Osteocyte (in vitro differentiated cells): Measurements from ENCODE around the gene NALCN. TPM values are rescaled to one million over a fixed set of nuclear protein-coding genes. Genes with fewer than 3 reads are reported as not detected.

Experiments
- DNase-seq: peaks from one replicate; pipeline ENCODE4 v3.0.0; 2021; ENCODE audit warnings: mixed read lengths; ENCODE audit not compliant: unreplicated experiment; ENCODE audit errors: extremely low spot score
- H3K27ac Mint-ChIP-seq: one replicate; pipeline ENCODE4 v1.8.0; 2021; ENCODE audit warnings: mild to moderate bottlenecking, mixed read lengths; ENCODE audit not compliant: unreplicated experiment
- H3K27me3 Mint-ChIP-seq: one replicate; pipeline ENCODE4 v1.8.0; 2021; ENCODE audit warnings: mixed read lengths; ENCODE audit not compliant: unreplicated experiment
- H3K36me3 Mint-ChIP-seq: one replicate; pipeline ENCODE4 v1.8.0; 2021; ENCODE audit warnings: mixed read lengths; ENCODE audit not compliant: unreplicated experiment
- H3K4me1 Mint-ChIP-seq: one replicate; pipeline ENCODE4 v1.8.0; 2021; ENCODE audit warnings: mixed read lengths; ENCODE audit not compliant: unreplicated experiment
- H3K4me3 Mint-ChIP-seq: one replicate; pipeline ENCODE4 v1.8.0; 2021; ENCODE audit warnings: mild to moderate bottlenecking, moderate library complexity, mixed read lengths; ENCODE audit not compliant: unreplicated experiment
- H3K9me3 Mint-ChIP-seq: one replicate; pipeline ENCODE4 v1.8.0; 2021; ENCODE audit warnings: mixed read lengths; ENCODE audit not compliant: unreplicated experiment
- total RNA-seq: library from RNA; stranded (reverse); gene quantifications from 2 replicates; pipeline ENCODE4 v1.2.1, GENCODE V29; 2021
- TF ChIP-seq, protein P1 (sequence below): fragments of 200-600 bp; sonication (generic); IDR thresholded peaks from 2 replicates; pipeline ENCODE4 v1.5.0; 2021; ENCODE audit warnings: antibody characterized with exemption, mild to moderate bottlenecking, moderate library complexity

Gene NALCN
- total RNA-seq, 1 donor from 2014 or later, result 58.8 TPM

DNA sequence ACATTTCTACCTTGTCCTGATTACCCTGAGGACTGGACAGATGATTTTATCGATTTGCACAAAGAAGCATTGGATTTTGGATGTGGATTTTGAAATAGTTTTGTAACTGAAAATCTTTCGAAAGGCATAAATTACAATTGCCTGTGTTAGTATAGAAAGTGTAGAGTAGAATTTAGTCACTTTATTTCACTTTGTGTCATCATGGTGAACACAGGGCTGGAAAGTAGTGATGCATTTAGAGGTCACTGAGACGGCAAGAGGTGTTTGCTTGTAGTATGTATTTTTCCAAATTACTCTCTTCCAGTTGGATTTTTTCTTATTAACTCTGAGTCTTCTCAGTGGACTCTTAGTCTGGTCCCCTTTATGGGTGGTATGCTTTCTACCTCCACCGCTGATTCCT is 326.0 kb downstream of the NALCN start:
- Mint-ChIP-seq H3K27ac (no peak overlapping the region), H3K27me3 (no peaks in the 10 kb centered on the region), H3K4me3 (no peak overlapping the region), H3K4me1 (no peaks in the 10 kb centered on the region), H3K9me3 (no peaks in the 10 kb centered on the region), H3K36me3 (peaks cover 19% of the 10 kb centered on the region)
- DNase-seq, result no peak
- TF ChIP-seq, protein P1, sequence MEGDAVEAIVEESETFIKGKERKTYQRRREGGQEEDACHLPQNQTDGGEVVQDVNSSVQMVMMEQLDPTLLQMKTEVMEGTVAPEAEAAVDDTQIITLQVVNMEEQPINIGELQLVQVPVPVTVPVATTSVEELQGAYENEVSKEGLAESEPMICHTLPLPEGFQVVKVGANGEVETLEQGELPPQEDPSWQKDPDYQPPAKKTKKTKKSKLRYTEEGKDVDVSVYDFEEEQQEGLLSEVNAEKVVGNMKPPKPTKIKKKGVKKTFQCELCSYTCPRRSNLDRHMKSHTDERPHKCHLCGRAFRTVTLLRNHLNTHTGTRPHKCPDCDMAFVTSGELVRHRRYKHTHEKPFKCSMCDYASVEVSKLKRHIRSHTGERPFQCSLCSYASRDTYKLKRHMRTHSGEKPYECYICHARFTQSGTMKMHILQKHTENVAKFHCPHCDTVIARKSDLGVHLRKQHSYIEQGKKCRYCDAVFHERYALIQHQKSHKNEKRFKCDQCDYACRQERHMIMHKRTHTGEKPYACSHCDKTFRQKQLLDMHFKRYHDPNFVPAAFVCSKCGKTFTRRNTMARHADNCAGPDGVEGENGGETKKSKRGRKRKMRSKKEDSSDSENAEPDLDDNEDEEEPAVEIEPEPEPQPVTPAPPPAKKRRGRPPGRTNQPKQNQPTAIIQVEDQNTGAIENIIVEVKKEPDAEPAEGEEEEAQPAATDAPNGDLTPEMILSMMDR, result no peak

DNA sequence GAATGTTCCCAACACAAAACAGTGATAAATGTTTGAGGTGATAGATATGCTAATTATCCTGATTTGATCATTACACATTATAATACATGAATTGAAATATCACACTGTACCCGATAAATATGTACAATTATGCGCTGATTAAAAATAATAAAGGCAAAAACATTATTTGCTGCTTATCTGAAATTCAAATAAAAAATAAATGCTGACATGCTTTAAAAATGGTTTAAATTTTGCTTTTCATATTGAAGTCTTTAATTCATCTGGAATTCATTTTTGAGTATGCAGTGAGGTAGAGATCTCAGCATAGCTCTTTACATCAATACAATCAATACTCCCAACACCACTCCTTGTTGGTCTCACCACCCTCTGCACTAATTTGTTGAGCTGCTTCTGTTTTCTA is 330.8 kb downstream of the NALCN start:
- Mint-ChIP-seq H3K4me1 (no peaks in the 10 kb centered on the region), H3K9me3 (no peaks in the 10 kb centered on the region), H3K4me3 (no peak overlapping the region), H3K27ac (no peak overlapping the region), H3K27me3 (no peaks in the 10 kb centered on the region), H3K36me3 (peaks cover 30% of the 10 kb centered on the region)
- no peak for DNase-seq
- TF ChIP-seq, protein P1, result no peak

DNA sequence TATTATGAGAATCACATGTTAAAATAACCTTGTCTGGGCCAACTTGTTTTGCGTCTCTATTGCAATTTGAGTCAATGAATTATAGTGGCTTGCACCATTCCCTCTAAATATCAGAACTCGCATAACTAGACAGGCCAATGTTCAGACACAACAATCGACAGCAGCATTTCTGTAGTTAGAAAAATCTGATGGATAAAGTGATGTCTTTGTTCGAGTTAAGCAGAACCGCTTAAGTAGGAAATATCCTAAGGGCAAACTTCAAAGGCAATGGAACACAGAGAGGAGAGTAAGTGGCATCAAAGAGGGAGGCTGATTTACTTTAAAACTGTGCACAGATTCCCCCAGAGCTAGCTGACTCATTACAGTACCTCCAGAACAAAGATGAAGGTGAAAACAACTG is 333.9 kb downstream of the NALCN start:
- DNase-seq, result no peak
- H3K4me1 Mint-ChIP-seq, result no peaks in the 10 kb centered on the region
- no peaks in the 10 kb centered on the region for H3K27me3 Mint-ChIP-seq
- no peak overlapping the region for H3K27ac Mint-ChIP-seq
- TF ChIP-seq, protein P1, result no peak
- H3K4me3 Mint-ChIP-seq, result no peak overlapping the region
- peaks cover 6% of the 10 kb centered on the region for H3K9me3 Mint-ChIP-seq
- H3K36me3 Mint-ChIP-seq, result peaks cover 25% of the 10 kb centered on the region

DNA sequence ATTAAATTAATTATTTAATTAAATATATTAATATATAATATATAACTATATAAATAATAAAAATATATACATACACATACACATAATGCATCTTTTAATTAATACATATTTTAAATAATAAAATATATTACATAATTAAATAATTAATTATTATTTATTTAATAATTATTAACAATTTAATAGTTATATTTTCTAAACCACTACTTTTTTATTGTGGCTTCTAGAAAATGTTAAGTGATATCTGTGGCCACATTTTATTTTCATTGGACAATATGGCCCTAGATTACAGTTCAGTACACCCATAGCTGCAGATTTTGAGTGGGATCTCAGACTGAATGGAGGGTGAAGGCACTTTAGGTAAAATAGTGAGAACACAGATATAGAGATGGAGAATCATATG is 335.7 kb downstream of the NALCN start:
- TF ChIP-seq, protein P1, result no peak
- DNase-seq, result no peak
- H3K9me3 Mint-ChIP-seq, result peaks cover 6% of the 10 kb centered on the region
- no peak overlapping the region for H3K4me3 Mint-ChIP-seq
- H3K4me1 Mint-ChIP-seq, result no peaks in the 10 kb centered on the region
- no peaks in the 10 kb centered on the region for H3K27me3 Mint-ChIP-seq
- peaks cover 31% of the 10 kb centered on the region for H3K36me3 Mint-ChIP-seq
- no peak overlapping the region for H3K27ac Mint-ChIP-seq

DNA sequence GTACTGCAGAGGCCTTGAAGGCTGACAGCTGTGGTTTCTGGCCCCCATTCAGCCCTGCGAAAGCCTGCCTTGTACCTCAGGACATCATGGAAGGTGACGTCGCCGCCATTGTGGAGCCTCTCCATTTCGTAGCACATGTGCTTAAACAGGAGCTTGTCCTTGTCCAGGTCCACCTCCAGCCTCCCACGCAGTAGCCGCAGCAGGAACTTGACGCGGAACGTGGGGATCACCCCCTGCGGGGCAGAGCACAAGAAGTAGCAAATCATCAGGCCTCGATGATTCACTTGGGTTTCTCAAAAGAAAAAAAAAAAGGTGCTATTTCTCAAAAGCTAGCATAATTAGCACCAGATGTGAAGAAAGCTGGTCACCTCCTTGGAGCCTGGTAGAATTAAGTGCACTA is 351.0 kb downstream of the NALCN start:
- DNase-seq, result no peak
- peaks cover 3% of the 10 kb centered on the region for H3K9me3 Mint-ChIP-seq
- peaks cover 9% of the 10 kb centered on the region for H3K4me1 Mint-ChIP-seq
- TF ChIP-seq, protein P1, result no peak
- no peak overlapping the region for H3K4me3 Mint-ChIP-seq
- peaks cover 36% of the 10 kb centered on the region for H3K36me3 Mint-ChIP-seq
- H3K27ac Mint-ChIP-seq, result no peak overlapping the region
- no peaks in the 10 kb centered on the region for H3K27me3 Mint-ChIP-seq
